HL-60 (cell line): ENCODE data around the gene NFASC.

Source experiments
- CTCF ChIP-seq: IDR thresholded peaks from one replicate; pipeline ENCODE4 v1.5.1; 2011; ENCODE audit warnings: low read length, control low read depth, inconsistent platforms; ENCODE audit not compliant: insufficient read depth
- GABPA ChIP-seq: IDR thresholded peaks from 2 replicates; pipeline ENCODE4 v1.6.1; 2012; ENCODE audit warnings: low read depth
- POLR2AphosphoS5 ChIP-seq: IDR thresholded peaks from 2 replicates; pipeline ENCODE4 v1.6.1; 2012; ENCODE audit warnings: low read depth
- REST ChIP-seq: IDR thresholded peaks from 2 replicates; pipeline ENCODE4 v1.6.1; 2012; ENCODE audit warnings: low read depth; ENCODE audit not compliant: insufficient replicate concordance
- SPI1 ChIP-seq: IDR thresholded peaks from 2 replicates; pipeline ENCODE4 v1.6.1; 2012; ENCODE audit warnings: low read depth, mild to moderate bottlenecking, borderline replicate concordance

- TF ChIP-seq CTCF (no peak), POLR2AphosphoS5 (no peak), GABPA (no peak), SPI1 (no peak), REST (no peak)
These were observed 89.2 kb downstream of the NFASC start for GRCh38 chr1:204959836-204960235.
